Measurements from ENCODE around the gene CDKN1B.

The CDKN1B gene

GRCh38 chr12:12759234-12759915, 42.2 kb downstream of the CDKN1B start:
- DNase-seq (ENCODE audit: low read depth) = no peak

GRCh38 chr12:12764824-12765223, 47.7 kb downstream of the CDKN1B start:
- no peak for DNase-seq (ENCODE audit: low read depth)

DNA sequence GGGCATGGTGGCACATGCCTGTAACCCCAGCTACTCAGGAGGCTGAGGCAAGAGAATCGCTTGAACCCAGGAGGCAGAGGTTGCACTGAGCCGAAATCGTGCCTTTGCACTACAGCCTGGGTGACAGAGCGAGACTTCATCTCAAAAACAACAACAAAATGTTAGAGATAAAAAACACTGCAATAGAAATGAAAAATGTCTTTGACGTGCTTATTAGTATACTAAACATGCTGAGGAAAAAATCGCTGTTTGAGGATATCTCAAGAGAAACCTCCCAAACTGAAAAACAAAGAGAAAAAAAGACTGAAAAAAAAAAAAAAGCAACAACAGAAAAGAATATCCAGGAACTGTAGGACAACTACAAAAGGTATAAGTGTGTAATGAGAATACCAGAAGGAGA, 53.1 kb downstream of the CDKN1B start:
- DNase-seq (ENCODE audit: low read depth) = no peak
